Suprapubic skin (tissue), 4 donors: Measurements from ENCODE around the gene EID3. TPM values are rescaled to one million over a fixed set of nuclear protein-coding genes. Genes with fewer than 3 reads are reported as not detected.

ENCODE experiments used
- DNase-seq, 2 donors: peaks; one replicate each; pipeline ENCODE4 v3.0.0-alpha.2; 2019; ENCODE audit warnings: low spot score in 2 of 2
- H3K27ac ChIP-seq: fragments of 200-600 bp; sonication (generic); one replicate; pipeline ENCODE4 v1.5.1; 2019
- H3K27me3 ChIP-seq: fragments of 200-600 bp; sonication (generic); one replicate; pipeline ENCODE4 v1.5.1; 2019
- H3K36me3 ChIP-seq: fragments of 200-600 bp; sonication (generic); one replicate; pipeline ENCODE4 v1.5.1; 2019
- H3K4me1 ChIP-seq: fragments of 200-600 bp; sonication (generic); one replicate; pipeline ENCODE4 v1.5.1; 2019
- H3K4me3 ChIP-seq: fragments of 200-600 bp; sonication (generic); one replicate; pipeline ENCODE4 v1.5.1; 2019; ENCODE audit warnings: mild to moderate bottlenecking
- H3K9me3 ChIP-seq: fragments of 200-600 bp; sonication (generic); one replicate; pipeline ENCODE4 v1.5.1; 2019
- EP300 ChIP-seq: sonication (generic); formaldehyde crosslinking; IDR thresholded peaks from one replicate; pipeline ENCODE4 v1.6.1; 2017; ENCODE audit warnings: antibody characterized with exemption
- POLR2A ChIP-seq, 2 donors: fragments of 450-650 bp; IDR thresholded peaks; one replicate each; pipeline ENCODE4 v1.6.1; 2017; ENCODE audit warnings: antibody characterized with exemption in 2 of 2, mild to moderate bottlenecking in 2 of 2, moderate library complexity in 2 of 2
- POLR2AphosphoS5 ChIP-seq, 3 donors: sonication (generic); formaldehyde crosslinking; IDR thresholded peaks; one replicate each; pipeline ENCODE4 v1.6.1; 2017; ENCODE audit warnings: antibody characterized with exemption in 3 of 3
- WGBS: methylation state at CpG from one replicate; pipeline ENCODE4 v1.1.5; 2018; 5-methylcytosine and 5-hydroxymethylcytosine counted together
- total RNA-seq, 4 donors: library from RNA; depleted of rRNA; stranded (reverse); fragments of >200 nt; gene quantifications; one replicate each; pipeline ENCODE4 v1.1.0, GENCODE V29; 2016
- TF ChIP-seq, protein P1 (sequence below), 2 donors: fragments of 200-600 bp in 1 of 2; fragments of 450-650 bp in 1 of 2; sonication (generic) in 1 of 2; IDR thresholded peaks; one replicate each; pipeline ENCODE4 v1.5.1; 2016 to 2019; ENCODE audit warnings: antibody characterized with exemption in 2 of 2, mild to moderate bottlenecking in 1 of 2, moderate library complexity in 1 of 2

The EID3 gene
- total RNA-seq, 4 donors from 2014 or later, result 2.9 to 5.4 (median 4.0) TPM

DNA sequence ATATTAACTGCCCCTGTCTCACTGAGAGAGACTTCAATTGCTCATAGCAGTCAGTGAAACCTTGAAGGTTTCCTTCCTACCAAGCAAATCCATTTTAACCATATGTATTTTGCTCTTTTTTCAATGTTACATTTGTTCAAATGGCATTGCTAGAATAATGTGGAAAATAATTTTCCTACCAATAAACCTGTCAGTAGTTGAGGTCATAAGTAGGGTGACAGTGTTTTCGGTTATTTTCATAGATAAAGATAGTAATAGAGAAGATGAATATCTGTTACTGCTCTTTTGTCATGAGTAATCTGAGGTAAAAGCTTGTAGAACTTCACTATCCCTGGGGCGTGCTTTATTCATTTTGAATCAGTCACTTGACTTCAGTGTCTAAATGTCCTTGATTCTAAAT, 32.6 kb downstream of the EID3 start:
- no peak for DNase-seq
- Histone ChIP-seq H3K27ac (no peak overlapping the region), H3K36me3 (peaks cover 67% of the 10 kb centered on the region), H3K4me1 (no peaks in the 10 kb centered on the region), H3K27me3 (no peaks in the 10 kb centered on the region), H3K4me3 (no peak overlapping the region), H3K9me3 (no peaks in the 10 kb centered on the region)
- TF ChIP-seq POLR2AphosphoS5 (IDR thresholded peaks at IDR 0.05) (no peak), POLR2A (IDR thresholded peaks at IDR 0.05) (no peak), EP300 (no peak)
- 86% methylated on average over 2 of the region's 2 CpGs for whole genome bisulfite sequencing

DNA sequence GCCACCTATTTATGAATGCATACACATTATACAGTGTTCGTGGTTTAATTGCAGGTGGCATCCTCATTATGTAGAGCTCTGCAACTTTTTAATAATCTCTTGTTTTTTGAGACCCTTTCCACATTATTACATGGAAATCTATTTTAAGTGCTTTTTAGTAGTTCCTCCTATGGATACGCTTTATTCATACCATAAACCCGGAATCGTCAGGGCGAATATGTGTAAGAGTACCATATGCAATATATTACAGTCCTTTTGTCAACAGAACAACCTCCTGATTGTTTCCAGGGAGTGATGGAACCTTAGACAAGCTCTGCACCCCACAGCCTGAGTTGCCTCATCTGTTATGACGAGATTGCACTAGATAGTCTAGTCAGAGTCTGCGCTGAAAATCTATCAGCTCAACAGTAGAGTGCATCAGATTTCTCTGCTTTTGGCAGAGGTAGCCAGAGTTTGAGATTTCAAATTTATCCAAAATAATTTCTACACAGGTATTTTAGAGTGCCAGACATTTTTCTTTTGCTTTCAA, 33.6 kb downstream of the EID3 start:
- WGBS, result 87% methylated on average over 7 of the region's 7 CpGs
- Histone ChIP-seq H3K27me3 (no peaks in the 10 kb centered on the region), H3K9me3 (no peaks in the 10 kb centered on the region), H3K27ac (no peak overlapping the region), H3K4me1 (no peaks in the 10 kb centered on the region), H3K4me3 (no peak overlapping the region), H3K36me3 (peaks cover 77% of the 10 kb centered on the region)
- no peak for TF ChIP-seq EP300
- TF ChIP-seq POLR2A (IDR thresholded peaks at IDR 0.05), result no peak
- no peak for TF ChIP-seq POLR2AphosphoS5 (IDR thresholded peaks at IDR 0.05)
- TF ChIP-seq, protein P1, sequence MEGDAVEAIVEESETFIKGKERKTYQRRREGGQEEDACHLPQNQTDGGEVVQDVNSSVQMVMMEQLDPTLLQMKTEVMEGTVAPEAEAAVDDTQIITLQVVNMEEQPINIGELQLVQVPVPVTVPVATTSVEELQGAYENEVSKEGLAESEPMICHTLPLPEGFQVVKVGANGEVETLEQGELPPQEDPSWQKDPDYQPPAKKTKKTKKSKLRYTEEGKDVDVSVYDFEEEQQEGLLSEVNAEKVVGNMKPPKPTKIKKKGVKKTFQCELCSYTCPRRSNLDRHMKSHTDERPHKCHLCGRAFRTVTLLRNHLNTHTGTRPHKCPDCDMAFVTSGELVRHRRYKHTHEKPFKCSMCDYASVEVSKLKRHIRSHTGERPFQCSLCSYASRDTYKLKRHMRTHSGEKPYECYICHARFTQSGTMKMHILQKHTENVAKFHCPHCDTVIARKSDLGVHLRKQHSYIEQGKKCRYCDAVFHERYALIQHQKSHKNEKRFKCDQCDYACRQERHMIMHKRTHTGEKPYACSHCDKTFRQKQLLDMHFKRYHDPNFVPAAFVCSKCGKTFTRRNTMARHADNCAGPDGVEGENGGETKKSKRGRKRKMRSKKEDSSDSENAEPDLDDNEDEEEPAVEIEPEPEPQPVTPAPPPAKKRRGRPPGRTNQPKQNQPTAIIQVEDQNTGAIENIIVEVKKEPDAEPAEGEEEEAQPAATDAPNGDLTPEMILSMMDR (IDR thresholded peaks at IDR 0.05), result no peak
- DNase-seq, result no peak

DNA sequence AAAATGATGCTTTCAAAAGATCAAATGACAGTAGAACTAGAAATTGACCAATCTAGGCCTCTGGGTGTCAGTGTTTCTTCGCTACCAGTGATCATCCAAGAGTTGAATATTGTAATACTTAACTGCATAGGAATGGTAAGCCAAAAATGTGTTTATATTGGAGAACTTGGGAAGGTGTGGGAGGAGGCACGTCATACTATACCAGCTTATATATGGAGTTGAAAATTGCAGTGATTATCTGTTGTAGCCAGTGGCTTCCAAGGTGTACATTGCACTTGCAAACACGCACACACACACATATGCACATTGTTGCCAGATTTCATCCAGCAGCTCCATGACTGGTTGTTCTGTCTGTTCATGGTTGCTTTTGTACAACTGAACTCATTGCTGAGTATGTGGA, 36.1 kb downstream of the EID3 start:
- TF ChIP-seq POLR2AphosphoS5 (IDR thresholded peaks at IDR 0.05) (no peak), POLR2A (IDR thresholded peaks at IDR 0.05) (no peak), EP300 (no peak)
- TF ChIP-seq, protein P1 (IDR thresholded peaks at IDR 0.05), result no peak
- WGBS, result 76% methylated on average over 3 of the region's 3 CpGs

DNA sequence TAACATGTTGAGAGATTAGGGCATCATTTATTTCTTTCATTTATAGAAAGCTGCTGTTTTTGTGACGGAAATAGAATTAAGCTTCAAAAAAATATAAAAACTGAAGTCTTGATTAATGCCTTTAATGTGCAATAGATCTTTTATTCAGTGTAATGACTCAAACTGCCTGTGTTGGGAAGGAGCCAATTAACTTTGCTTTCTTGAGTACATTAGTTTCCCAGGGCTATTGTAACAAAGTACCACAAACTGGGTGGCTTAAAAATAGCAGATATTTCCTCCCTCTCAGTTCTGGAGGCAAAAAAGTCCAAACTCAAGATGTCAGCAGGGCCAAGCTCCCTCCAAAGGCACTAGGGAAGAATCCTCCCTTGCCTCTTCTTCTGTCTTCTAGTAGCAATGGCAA, 36.6 kb downstream of the EID3 start:
- H3K27ac ChIP-seq, result no peak overlapping the region
- H3K4me1 ChIP-seq, result no peaks in the 10 kb centered on the region
- TF ChIP-seq POLR2A (IDR thresholded peaks at IDR 0.05) (no peak), POLR2AphosphoS5 (IDR thresholded peaks at IDR 0.05) (no peak), EP300 (no peak)
- TF ChIP-seq, protein P1 (IDR thresholded peaks at IDR 0.05), result no peak
- WGBS, result 88% methylated on average over 1 of the region's 1 CpG
- DNase-seq, result no peak
- H3K36me3 ChIP-seq, result peaks cover 68% of the 10 kb centered on the region
- no peak overlapping the region for H3K4me3 ChIP-seq
- no peaks in the 10 kb centered on the region for H3K27me3 ChIP-seq
- no peaks in the 10 kb centered on the region for H3K9me3 ChIP-seq

More for the DNA sequence above, 36.1 kb downstream of the EID3 start:
- H3K27me3 ChIP-seq, result no peaks in the 10 kb centered on the region
- no peak for DNase-seq
- H3K4me3 ChIP-seq, result no peak overlapping the region
- H3K36me3 ChIP-seq, result peaks cover 73% of the 10 kb centered on the region
- H3K4me1 ChIP-seq, result no peaks in the 10 kb centered on the region
- H3K27ac ChIP-seq, result no peak overlapping the region
- no peaks in the 10 kb centered on the region for H3K9me3 ChIP-seq

DNA sequence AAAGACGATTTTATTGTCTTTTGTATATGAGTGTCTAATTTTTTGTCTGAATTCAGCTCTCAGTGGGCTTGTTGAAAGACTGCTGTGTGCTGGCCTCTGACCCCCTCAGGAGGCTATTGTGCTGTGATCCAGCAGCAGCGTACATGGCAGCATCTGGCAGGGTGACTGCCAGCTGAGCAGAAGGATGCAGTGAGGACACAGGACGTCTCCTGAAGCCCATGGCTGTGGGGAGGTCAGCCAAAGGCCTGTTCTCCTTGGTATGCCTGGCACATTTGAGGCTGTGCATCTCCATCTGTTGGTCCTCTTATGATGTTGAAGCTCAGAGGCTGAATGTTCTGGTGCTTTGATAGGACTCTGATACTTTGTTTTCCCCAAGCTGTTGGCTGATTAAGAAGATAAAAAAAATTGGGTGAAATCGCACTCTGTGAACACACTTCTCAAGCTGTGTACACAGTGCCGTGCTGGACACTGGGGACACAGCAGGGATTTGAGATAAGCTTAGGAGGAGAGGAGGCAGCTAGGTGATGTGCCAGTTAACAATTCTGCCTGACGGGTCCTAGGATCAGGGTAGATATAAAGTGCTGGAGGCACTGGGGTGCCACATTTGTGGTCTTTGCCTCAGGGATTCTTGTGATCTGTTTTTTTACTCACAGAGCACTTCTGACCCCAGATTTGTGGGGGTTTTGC, 37.5 kb downstream of the EID3 start:
- H3K4me3 ChIP-seq, result no peak overlapping the region
- 80% methylated on average over 6 of the region's 6 CpGs for WGBS
- H3K27me3 ChIP-seq, result no peaks in the 10 kb centered on the region
- peaks cover 67% of the 10 kb centered on the region for H3K36me3 ChIP-seq
- no peak overlapping the region for H3K27ac ChIP-seq
- no peaks in the 10 kb centered on the region for H3K9me3 ChIP-seq
- H3K4me1 ChIP-seq, result no peaks in the 10 kb centered on the region
- DNase-seq, result no peak
- no peak for TF ChIP-seq EP300
- TF ChIP-seq POLR2AphosphoS5 (IDR thresholded peaks at IDR 0.05), result no peak

DNA sequence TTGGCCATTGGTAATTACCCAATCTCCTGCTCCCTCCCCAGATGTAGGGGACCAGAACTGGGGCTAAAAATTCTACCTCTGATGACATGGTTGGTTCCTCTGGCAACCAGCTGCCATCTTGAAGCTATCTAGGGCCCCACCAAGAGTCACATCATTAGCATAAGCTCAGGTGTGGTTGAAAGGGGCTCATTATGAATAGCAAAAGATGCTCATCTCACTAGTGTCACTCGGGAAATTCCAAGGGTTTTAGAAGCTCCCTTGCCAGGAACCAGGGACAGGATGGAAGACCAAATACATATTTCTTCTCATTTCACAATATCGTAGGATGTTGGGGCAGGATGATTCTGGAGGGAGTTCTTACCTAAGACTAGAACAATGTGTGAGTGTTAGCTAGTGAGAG, 38.6 kb downstream of the EID3 start:
- Histone ChIP-seq H3K4me1 (no peaks in the 10 kb centered on the region), H3K27ac (no peak overlapping the region), H3K36me3 (peaks cover 67% of the 10 kb centered on the region), H3K4me3 (no peak overlapping the region), H3K27me3 (no peaks in the 10 kb centered on the region), H3K9me3 (no peaks in the 10 kb centered on the region)
- 95% methylated on average over 2 of the region's 2 CpGs for WGBS
- no peak for DNase-seq
- TF ChIP-seq EP300, result no peak
- no peak for TF ChIP-seq POLR2A (IDR thresholded peaks at IDR 0.05)
- TF ChIP-seq, protein P1 (IDR thresholded peaks at IDR 0.05), result no peak
- no peak for TF ChIP-seq POLR2AphosphoS5 (IDR thresholded peaks at IDR 0.05)
